Fibroblast of skin of back (primary cell): ENCODE data around the gene SULF2.

Source experiments
- DNase-seq: peaks from one replicate; pipeline ENCODE4 v3.0.0-alpha.2; 2013

Gene SULF2

DNA sequence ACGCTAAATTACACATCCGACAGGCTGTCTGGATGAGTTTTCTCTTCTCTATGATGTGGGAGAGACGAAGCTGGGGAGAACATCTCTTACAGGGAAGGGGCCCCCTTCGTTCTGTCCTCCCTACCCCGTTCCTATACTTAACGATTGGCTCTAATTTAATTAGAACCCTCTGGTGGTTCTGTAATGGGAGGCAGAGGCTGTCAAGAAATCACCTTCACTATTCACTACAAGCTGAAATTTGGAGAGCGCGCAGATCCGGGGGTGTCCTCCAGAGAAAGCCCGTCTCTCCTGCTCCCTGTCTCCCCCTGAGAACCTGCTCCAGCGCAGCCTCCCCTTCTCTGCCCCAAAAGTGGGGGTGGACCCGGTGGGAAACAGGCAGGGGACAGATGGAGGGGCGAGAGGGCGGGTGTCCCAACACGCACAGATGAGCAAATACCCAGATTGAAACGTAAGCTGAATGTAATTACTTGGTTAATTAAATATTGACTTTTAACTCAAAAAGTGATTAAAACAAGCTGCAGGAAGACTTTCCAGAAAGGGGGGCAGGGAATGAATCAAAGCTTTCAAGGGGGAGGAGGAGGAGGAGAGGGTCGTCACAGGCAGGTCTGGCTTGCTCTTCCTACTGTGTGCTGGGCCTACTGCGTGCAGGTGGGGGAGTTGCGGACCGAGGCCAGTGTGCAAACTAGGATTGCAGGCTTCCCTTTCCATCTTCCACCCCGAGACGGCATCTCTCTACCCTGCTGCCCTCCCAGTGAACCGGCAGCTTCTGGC lies 1.3 kb downstream of the SULF2 start:
- no peak for DNase-seq

DNA sequence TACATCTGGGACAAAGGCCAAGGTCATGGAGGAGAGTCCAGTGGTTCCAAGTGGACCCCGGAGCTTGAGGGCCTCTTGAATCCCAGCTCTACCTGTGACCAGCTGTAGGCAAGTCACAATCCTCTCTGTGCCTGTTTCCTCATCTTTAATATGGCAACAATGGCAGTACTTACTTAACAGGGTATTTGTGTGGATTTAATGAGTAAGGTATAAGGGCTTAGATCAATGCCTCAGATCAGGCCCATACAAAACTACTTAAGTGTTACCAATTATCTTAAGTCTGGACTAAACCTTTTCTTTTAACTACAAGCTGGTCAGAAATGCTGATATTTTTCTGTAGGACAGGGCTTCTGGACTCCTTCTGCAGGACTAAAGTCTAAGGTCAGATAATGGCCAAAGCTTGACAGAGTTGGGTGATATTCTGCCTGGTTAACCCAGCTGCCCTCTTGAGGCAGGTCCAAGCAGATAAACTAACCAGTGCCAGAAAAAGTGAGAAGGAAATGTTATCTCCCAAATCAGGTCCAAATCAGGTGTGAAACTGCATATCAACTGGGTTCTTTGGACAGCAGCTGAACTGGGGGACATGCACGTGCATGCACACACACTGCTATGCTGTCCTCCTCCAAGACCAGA lies 2.2 kb downstream of the SULF2 start:
- DNase-seq: no peak

DNA sequence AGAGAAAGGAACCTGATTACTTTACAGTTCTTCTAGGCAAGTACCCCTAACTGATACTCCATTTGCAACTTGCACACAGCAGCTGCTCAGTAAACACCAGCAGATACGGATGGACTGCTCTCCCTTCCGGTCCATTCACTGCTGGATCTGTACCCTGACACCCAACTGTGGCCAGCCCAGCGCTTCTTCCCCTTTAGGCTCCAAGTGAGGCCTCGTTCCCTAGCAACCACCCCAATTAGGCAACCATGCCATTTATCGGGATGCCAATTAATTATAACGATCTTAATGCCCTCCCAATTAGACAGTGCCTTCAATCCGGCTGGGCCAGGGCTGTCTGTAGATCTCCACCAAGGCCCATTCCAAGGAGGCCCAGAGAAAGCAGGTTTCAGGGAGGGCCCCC lies 3.2 kb downstream of the SULF2 start:
- no peak for DNase-seq

DNA sequence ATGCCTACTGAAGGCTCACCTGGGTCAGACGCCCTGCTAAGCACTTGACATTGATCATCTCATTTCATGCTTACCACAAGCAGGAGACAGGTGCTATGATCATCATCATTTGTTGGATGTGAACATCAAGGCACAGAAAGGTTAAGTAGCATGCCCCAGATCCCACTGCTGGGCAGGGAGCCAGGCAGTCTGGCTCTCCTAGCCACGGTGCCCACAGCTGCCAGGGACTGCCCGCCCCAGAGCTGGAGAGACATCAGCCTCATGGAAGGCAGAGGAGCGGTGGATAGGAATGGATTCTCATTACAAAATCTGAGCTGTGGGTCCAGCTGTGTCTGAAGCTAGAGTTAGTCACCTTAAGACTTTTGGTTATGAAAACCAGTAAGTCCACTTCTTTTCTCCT lies 3.6 kb downstream of the SULF2 start:
- DNase-seq: no peak

DNA sequence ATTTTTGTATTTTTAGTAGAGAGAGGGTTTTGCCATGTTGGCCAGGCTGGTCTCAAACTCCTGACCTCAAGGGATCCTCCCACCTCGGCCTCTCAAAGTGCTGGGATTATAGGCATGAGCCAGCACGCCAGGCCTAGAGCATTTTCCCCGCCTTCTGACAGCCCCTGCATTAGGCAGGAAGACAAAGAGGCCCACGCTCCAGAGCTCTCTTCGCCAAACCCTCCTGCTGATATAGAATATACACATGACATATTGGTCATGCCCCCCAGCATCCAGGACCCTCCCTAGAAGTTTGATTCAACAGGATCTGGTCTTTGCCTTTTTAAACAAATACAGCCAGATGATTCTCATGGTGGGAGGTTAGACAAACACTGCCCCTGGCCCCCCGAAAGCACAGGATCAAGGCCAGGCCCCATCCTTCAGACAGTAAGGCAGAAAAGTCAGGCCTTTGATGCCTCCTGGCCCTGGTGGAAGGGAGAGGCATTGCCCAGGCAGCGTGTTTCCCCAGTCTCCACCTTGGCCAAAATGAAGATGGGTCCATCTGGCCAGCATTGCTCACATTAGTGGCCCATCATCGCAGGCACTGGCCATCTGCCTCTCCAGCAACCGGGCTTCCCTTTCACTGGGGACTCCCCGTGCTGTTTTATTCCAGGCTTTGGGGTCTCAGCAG lies 4.4 kb downstream of the SULF2 start:
- no peak for DNase-seq

DNA sequence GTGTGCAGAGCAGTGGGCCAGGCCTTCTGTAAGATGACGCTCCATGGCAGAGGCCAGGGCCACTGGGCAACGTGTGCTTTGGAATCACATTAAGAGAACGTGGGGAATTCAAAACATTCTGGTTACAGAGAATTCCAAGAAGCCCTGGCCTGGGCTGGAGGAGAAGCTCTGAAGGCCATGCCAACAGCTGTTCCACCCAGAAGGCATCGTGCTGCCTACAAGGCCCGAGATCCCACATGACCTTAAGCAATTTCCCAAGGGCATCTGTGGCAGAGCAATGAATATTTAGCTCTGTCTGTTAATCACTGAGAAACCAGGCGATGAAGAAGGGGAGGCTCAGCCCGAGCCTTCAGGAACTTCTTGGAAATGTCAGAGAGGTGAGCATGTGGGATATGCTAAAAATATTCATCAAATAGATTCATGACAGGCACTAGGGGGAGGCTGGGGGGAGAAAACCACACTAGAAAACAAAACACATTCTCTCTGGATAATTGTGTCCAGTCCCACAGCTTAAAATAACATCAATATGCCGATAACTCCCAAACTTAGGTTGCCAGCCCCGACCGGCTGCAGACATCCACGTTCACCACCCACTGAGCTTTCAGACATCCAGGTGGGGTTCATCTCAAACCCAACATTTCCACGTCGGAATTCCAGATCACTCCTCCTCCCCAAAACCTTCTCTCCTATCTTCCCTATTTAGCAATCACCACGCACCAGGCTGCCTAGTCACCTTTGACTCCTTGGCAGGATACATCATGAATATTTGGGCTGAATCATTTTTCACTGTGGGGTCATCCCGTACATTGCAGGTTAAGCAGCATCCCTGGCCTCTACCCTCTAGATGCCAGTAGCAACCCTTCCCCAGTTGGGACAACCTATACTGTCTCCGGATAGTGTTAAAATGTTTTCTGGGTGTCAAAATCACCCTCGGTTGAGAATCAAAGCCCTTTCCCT lies 6.6 kb downstream of the SULF2 start:
- peak; percentile 53 for DNase-seq

DNA sequence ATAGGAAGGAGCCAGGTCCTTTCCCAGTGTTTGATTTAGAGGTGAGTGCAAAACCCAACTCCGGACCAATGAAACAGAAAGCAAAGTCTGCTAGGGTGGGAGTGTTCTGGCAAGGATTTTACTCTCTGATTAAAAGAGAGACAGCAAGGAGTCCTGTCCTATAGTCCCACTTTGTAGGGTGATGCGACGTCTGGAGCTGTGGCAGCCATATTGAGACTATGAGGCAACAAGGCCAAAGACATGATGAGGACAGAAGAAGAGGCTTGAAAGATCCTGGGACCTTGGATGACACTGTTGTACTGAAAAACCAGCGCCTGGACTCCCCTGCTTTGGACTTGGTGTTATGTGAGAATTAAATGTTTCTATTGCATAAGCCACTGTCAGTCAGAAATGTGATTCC lies 8.1 kb downstream of the SULF2 start:
- DNase-seq: no peak

DNA sequence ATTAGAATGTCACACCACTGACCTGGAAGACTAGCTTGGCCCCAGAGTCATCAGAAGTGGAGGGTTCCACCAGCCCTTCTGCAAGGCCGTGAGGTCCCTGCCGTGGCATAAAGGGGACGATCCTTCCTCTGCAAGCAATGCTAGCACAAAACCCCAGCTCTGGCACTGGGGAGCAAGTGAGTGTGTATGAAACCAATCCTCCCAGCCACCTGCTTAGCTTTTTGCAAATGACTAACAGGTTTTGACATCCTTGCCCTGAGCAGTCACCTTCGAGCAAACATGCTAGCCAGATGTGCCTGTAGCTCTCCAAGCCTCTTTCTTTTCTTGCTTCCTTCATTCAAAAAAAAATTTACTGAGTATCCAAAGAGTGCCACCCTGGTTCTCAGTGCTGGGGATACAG lies 8.6 kb downstream of the SULF2 start:
- no peak for DNase-seq

DNA sequence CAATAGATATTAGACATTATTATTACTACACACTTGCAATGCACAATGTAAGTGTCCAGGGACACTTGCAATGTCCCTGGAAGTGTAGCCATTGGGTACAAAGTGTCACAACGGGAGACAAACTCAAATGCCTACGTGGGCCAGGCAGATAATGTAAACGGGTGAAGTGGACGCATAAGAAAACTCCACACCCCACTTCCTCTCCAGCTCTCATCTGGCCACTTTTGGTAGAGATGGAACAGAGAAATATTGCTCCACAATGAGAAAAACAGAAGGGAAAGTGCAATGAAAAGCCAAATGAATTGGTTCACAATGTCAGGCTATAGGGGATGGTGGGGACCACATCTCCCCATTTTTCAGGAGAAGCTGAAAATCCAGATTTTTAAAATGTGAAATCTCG lies 9.4 kb downstream of the SULF2 start:
- no peak for DNase-seq

DNA sequence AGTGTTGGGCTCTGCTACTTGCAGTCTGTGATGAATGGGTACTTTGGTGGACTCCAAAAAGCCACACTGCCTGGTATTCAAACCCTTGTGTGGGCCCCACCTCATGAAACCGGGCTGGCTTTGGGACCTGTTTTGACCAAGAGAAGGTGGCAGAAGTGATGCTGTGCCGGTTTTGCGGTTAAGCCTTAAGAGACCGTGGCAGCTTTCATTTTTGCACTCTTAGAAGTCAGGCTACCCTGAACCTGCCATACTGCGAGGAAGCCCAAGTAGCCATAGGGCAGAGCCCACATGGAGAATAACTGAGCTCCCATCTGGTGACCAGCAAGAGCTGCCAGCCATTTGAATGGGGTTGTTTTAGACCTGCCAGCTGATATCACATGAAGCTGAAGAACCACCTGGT lies 10.2 kb downstream of the SULF2 start:
- DNase-seq: no peak

DNA sequence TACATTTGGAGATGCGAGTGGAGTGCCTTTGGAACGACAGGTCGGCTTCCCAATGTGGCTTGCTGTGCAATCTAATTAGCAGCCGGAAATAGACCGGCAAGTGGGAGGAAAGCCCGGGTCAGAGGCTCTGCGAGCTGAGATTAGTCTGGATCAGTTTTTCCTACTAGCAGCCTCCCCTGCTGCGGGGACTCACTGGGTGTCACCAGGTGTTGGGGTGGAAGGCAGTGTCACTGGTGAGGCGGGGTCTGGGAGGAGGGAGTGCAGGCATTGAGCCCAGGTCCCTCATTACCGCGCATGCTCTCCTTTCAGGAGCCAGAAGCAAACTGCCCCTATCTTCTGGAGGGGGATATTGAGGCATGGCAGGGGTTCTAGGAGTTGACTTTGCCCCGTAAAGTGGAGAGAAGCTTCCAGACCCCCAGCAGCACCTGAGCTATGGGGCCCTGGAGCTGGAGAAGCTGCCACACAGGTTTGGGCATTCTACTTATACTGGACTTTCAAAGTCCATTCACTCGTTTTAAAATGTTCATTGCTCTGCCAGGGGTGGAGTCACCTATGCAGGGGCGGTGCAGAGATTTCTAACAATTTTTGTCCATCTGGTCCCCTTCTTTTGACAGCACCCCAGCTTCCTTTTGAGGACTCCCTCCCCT lies 11.0 kb downstream of the SULF2 start:
- no peak for DNase-seq

DNA sequence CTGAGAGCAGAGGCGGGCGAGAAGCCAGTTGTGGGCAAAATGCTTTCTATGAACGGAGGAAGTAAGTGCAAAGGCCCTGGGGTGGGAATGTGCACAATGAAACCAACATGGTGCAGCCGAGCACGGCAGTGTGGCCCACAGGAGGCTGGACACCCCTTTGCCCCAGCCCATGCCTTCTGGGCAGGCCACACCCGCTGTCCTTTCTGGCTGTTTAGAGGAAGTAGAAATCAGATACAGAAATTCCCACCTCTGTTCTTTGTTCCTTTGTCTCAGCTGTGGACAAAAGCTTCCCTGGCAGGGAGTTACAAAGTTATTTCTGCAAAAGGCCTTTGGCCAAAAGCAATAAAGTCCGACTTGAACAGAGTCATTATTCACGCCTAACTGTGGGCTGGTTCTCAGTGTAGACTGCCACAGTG lies 11.9 kb downstream of the SULF2 start:
- DNase-seq: no peak

DNA sequence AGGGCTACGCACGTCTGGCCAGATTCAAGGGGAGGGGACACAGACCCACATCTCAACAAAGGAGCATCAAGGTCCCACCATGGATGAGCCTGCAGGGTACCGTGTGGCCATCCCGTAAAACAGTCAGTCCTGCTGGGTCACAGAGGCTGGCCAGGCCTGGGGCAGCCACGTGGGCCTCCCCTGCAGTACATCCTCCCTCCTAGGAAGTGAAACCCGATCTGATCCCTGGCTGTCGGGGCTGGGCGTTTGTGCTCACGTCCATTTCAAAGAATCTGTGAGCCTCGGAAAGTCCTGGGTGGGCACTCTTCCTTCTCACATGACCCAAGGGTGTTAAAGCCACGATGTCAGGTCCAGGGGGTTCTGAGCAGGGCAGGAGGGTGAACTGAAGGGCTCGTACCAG lies 14.3 kb downstream of the SULF2 start:
- DNase-seq: no peak

DNA sequence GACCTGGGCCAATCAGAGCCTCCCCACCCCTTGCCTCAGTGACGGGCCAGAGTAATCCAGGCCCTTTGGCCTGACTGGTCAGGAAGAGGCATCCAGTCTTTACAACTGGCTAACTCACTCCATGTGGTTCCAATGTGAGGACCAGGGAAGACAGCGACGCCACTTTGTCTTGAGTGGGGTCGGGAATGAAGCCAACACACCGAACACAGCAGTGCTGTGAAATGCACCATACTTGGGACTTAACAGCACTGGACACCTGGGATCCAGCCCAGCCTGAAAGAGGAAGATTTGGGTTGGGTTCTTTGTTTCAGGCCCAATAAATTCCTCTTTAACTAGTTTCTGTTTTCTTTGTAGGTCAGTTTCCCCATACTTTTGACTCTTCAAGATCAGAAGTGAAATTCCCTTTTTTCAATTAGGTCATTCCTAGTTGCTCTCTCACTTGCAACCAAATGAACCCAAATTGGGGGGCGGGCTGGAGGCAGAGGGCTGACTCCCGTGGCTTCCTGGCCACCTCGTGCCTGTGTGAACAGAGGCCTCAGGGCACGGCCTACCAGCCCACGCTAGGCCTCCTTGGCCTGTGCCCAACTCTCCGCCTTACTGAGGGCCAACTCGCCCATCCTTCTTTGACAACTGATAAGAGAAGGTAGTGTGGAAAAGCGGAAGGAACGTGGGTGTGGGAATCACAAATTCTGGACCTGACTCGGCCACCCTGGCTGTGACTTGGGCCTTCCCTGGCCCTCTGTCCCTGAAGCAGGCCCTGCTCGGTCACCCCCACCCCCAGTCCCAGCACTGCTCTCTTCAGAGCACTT lies 17.1 kb downstream of the SULF2 start:
- no peak for DNase-seq

DNA sequence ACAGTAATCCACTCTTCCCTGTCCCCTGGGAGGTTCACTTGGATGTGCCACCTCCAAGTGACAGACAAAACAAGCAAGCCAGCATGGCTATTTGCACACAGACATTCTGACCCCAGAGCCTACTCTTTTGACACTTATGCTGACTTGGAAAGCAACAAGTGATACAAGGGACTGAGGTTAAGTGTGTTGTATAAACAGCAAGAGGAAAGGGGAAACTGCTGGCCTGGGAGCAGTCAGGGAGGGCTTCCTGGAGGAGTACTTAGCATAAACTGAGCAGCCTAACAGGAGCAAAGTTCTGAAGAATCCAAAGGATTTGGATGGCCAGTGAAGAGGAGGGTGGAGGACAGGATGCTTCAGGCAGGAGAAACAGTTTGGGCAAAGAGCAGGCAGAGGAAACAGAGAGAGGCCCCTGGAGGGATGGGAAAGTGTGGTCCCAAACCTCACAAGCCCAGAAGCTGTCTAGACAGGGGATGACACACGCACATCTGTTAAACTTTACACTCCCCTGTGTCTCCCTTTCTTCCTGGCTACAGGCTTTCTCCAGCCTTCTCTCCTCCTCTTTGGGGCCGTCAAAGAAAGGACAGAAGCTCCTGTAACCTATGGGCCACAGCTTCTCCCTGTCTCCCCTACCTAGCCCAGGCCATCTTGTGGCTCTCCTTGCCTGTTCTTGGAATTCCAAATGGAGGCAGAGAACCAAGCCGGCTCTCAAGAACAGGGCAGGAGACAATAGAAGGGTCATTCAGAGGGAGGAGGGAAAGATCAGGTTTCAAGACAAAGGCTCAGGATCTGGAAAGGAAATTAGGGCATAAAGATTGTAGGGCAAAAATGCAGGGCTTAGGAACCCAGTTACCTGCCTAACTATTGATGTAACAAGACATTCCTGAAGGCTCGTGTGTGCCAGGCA lies 19.3 kb downstream of the SULF2 start:
- DNase-seq: peak; percentile 45

DNA sequence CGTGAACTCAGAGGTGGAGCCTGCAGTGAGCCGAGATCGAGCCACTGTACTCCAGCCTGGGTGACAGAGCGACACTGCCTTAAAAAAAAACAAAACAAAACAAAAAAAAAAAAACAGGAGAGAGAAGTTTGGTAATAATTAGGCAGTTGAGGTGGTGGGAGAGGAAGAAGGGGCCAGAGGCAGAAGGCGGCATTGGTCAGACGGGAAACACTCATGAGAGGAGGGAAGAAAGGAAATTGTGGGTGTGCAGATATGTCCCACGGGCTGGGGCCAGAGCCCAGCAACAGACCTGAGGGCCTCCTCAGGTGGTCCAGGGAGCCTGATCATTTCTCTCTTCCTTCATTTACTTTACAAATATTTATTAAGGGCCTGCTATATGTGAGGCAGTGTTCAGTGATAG lies 20.0 kb downstream of the SULF2 start:
- DNase-seq: no peak

DNA sequence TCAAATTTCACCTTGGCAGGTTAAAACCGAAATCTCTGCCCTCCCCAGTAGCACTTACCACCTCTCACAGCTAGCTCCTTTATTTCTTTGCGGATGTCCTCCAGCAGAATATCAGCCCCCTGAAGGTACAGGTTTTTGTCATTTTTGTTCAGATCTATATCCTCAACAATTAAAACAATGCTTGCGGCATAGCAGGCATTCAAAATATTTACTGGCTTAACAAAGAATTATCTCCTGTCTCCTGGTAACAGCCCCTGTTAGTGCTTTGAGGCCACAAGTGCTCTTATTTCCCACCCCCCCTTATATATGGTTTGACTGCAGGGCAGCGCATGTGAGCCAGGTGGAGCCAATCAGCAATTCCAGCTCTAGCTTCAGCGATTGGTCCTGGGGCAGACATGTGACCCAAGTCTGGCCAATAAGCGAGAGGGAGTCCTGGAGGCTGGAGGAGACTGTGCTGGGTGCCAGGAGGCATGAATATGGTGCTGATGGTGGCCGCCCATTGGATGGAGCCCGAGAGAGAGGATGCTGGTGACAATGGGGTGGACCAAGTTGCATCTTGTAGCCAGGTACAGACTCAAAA lies 21.0 kb downstream of the SULF2 start:
- DNase-seq: no peak

DNA sequence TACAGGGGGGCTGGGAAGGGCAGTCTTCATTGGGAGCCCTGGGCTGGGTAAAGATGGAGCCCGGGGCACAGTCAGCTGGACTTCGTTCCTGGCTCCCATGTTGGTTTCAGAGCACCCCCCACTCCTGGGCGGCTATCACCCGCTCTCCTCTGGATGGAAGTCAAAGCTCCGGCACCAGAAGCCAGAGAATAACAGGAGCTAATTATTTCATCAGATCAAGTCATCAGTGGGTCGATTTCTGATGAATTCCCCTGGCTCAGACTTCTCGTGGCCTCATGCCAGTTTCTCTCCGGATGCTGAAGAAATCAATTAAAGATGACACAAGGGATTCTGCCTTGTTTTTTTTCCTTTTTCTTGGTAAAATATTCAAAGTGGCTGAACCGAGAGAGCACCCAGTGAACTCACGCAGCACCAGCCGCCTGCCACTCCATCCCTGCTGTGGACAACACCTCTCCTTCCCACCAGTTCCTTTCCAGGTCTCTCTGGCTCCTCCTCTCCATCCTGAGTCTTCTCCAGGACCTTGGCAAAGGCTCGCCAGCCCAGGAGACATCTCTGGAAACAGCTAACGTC lies 22.5 kb downstream of the SULF2 start:
- no peak for DNase-seq

DNA sequence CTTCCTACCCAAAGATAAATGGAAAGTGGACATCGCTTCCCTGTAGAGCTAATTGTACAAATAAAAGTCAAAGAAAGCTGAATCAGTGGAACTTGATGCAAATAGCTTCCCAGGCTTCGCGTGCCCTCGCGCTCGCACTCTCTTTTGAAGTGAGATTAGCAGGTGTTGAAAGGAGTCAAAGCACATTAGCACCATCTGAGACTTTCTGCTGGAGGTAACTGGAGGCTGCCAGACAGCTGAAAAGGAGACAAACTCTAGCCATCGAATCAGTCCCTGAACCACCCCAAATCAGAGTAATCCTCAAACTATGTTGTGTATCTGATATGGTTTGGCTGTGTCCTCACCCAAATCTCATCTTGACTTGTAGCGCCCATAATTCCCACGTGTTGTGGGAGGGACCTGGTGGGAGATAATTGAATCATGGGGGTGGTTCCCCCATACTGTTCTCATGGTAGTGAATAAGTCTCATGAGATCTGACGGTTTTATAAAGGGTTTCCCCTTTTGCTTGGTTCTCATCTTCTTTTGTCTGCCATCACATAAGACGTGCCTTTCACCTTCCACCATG lies 23.7 kb downstream of the SULF2 start:
- no peak for DNase-seq
